Sigmoid colon (tissue), 7 donors: ENCODE measurements around the gene RAPGEF5. TPM values are rescaled to one million over a fixed set of nuclear protein-coding genes. Genes with fewer than 3 reads are reported as not detected.

Experiments used
- DNase-seq: peaks from one replicate; pipeline ENCODE4 v3.0.0-alpha.2; 2019
- H3K27ac ChIP-seq, 4 donors: fragments of 200-600 bp; sonication (generic); one replicate each; pipeline ENCODE4 v1.5.1; 2016 to 2019; ENCODE audit warnings: mild to moderate bottlenecking in 1 of 4
- H3K27me3 ChIP-seq, 3 donors: fragments of 200-600 bp; sonication (generic); one replicate each; pipeline ENCODE4 v1.5.1; 2019; ENCODE audit warnings: mild to moderate bottlenecking in 1 of 3
- H3K36me3 ChIP-seq, 4 donors: fragments of 200-600 bp; sonication (generic); one replicate each; pipeline ENCODE4 v1.5.1; 2016 to 2019
- H3K4me1 ChIP-seq, 4 donors: fragments of 200-600 bp; sonication (generic); one replicate each; pipeline ENCODE4 v1.5.1; 2017 to 2019
- H3K4me3 ChIP-seq, 4 donors: fragments of 200-600 bp; sonication (generic); one replicate each; pipeline ENCODE4 v1.5.1; 2017 to 2019; ENCODE audit warnings: mild to moderate bottlenecking in 2 of 4, moderate library complexity in 1 of 4
- H3K9me3 ChIP-seq, 4 donors: fragments of 200-600 bp in 3 of 4; sonication (generic) in 3 of 4; one replicate each; pipeline versions ENCODE4 v1.5.1 to v1.6.1; 2013 to 2019
- EP300 ChIP-seq, 4 donors: sonication (generic); formaldehyde crosslinking; IDR thresholded peaks; one replicate each; pipeline ENCODE4 v1.6.1; 2017; ENCODE audit warnings: antibody characterized with exemption in 4 of 4
- POLR2A ChIP-seq, 2 donors: fragments of 450-650 bp; IDR thresholded peaks; one replicate each; pipeline ENCODE4 v1.6.1; 2016; ENCODE audit warnings: antibody characterized with exemption in 2 of 2, mild to moderate bottlenecking in 2 of 2, moderate library complexity in 2 of 2
- POLR2AphosphoS5 ChIP-seq, 4 donors: sonication (generic); formaldehyde crosslinking; IDR thresholded peaks; one replicate each; pipeline ENCODE4 v1.6.1; 2017; ENCODE audit warnings: antibody characterized with exemption in 4 of 4
- WGBS, 2 donors: extraction: QIAGEN DNeasy Blood & Tissue Kit; methylation state at CpG; one replicate each; pipeline ENCODE4 v1.1.7; 2013; 5-methylcytosine and 5-hydroxymethylcytosine counted together
- intact Hi-C: fragments of 100-400 bp; cut with DNase I; formaldehyde crosslinking; loops from one replicate; pipeline ENCODE4 v1.15.1; 2023
- polyA plus RNA-seq, 3 donors: library from polyadenylated mRNA; stranded (reverse); fragments of 200-250 nt; gene quantifications; one replicate each; pipeline ENCODE4 v1.2.3, GENCODE V29; 2013
- total RNA-seq, 4 donors: library from RNA; depleted of rRNA; stranded (reverse); fragments of >200 nt; gene quantifications; one replicate each; pipeline ENCODE4 v1.1.0, GENCODE V29; 2016
- TF ChIP-seq, protein P1 (sequence below), 4 experiments: fragments of 450-650 bp in 3 of 4; fragments of 200-600 bp in 1 of 4; IDR thresholded peaks; one replicate each; pipeline ENCODE4 v1.5.1; 2016 to 2019; ENCODE audit warnings: antibody characterized with exemption in 4 of 4, mild to moderate bottlenecking in 3 of 4, moderate library complexity in 2 of 4
- donor health status: healthy with polysubstance abuse.
- donor health status: Bipolar disorder and iron deficiency.
- donor health status: healthy.

Gene RAPGEF5
- total and polyA plus RNA-seq, 7 donors, result 6.0 to 17.9 (median 12.6) TPM

GRCh38 chr7:22363756-22364422, 6.9 kb upstream of the RAPGEF5 start:
- no peak overlapping the region for H3K27ac ChIP-seq
- 85 to 95% methylated on average over 4 of the region's 4 CpGs for WGBS, 2 donors
- intact Hi-C loops, result no loop called here
- H3K4me1 ChIP-seq, result no peaks in the 10 kb centered on the region
- no peaks in the 10 kb centered on the region for H3K27me3 ChIP-seq
- H3K4me3 ChIP-seq, result no peak overlapping the region
- H3K9me3 ChIP-seq, result no peaks in the 10 kb centered on the region
- DNase-seq, result no peak
- no peaks in the 10 kb centered on the region for H3K36me3 ChIP-seq
- TF ChIP-seq, protein P1, sequence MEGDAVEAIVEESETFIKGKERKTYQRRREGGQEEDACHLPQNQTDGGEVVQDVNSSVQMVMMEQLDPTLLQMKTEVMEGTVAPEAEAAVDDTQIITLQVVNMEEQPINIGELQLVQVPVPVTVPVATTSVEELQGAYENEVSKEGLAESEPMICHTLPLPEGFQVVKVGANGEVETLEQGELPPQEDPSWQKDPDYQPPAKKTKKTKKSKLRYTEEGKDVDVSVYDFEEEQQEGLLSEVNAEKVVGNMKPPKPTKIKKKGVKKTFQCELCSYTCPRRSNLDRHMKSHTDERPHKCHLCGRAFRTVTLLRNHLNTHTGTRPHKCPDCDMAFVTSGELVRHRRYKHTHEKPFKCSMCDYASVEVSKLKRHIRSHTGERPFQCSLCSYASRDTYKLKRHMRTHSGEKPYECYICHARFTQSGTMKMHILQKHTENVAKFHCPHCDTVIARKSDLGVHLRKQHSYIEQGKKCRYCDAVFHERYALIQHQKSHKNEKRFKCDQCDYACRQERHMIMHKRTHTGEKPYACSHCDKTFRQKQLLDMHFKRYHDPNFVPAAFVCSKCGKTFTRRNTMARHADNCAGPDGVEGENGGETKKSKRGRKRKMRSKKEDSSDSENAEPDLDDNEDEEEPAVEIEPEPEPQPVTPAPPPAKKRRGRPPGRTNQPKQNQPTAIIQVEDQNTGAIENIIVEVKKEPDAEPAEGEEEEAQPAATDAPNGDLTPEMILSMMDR (IDR thresholded peaks at IDR 0.05), result no peak
- TF ChIP-seq POLR2AphosphoS5 (IDR thresholded peaks at IDR 0.05), result no peak
- TF ChIP-seq EP300 (IDR thresholded peaks at IDR 0.05), result no peak
- TF ChIP-seq POLR2A (IDR thresholded peaks at IDR 0.05), result no peak

DNA sequence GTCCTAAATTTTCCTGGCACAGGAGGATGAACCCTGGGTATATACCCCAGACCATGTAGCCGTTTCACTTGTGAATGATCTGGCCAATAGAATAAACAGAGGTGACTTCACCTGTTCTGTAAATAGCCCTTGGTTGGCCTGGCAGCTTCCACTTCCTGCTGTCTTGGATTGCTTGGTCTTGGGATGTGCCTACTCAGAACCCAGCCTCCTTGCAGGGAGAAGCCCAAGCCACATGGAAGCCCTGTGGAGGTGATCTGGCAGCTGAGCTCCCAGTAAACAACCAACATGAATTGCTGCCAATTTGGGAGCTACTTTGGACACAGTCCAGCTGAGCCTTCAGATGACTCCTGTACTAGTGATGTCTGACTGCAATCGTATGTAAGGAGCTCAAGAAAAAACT, 4.8 kb upstream of the RAPGEF5 start:
- DNase-seq, result no peak
- Histone ChIP-seq H3K4me1 (peaks cover 0 to 4% (median 0%) of the 10 kb centered on the region in 4 donors), H3K27me3 (no peaks in the 10 kb centered on the region), H3K36me3 (no peaks in the 10 kb centered on the region), H3K27ac (no peak overlapping the region), H3K4me3 (no peak overlapping the region), H3K9me3 (no peaks in the 10 kb centered on the region)
- 11 to 71% methylated on average over 2 of the region's 2 CpGs for WGBS, 2 donors
- intact Hi-C loops, result no loop called here
- no peak for TF ChIP-seq POLR2AphosphoS5 (IDR thresholded peaks at IDR 0.05)
- TF ChIP-seq, protein P1 (IDR thresholded peaks at IDR 0.05), result no peak

GRCh38 chr7:22361320-22361719, 4.4 kb upstream of the RAPGEF5 start:
- Histone ChIP-seq H3K4me3 (no peak overlapping the region), H3K27me3 (peaks cover 0 to 4% (median 0%) of the 10 kb centered on the region in 3 donors), H3K36me3 (no peaks in the 10 kb centered on the region), H3K27ac (no peak overlapping the region), H3K4me1 (peaks cover 0 to 4% (median 3%) of the 10 kb centered on the region in 4 donors), H3K9me3 (no peaks in the 10 kb centered on the region)
- no peak for TF ChIP-seq POLR2A (IDR thresholded peaks at IDR 0.05)
- intact Hi-C loops, result no loop called here
- no peak for DNase-seq
- WGBS, 2 donors, result 70 to 85% methylated on average over 6 of the region's 6 CpGs

GRCh38 chr7:22358820-22359697, 2.1 kb upstream of the RAPGEF5 start:
- Histone ChIP-seq H3K27me3 (peaks cover 0 to 27% (median 5%) of the 10 kb centered on the region in 3 donors), H3K36me3 (no peaks in the 10 kb centered on the region), H3K9me3 (peaks cover 0 to 3% (median 0%) of the 10 kb centered on the region in 4 donors), H3K4me1 (peaks cover 0 to 6% (median 5%) of the 10 kb centered on the region in 4 donors), H3K4me3 (no peak overlapping the region), H3K27ac (no peak overlapping the region)
- no peak for DNase-seq
- WGBS, 2 donors, result 78 to 88% methylated on average over 8 of the region's 8 CpGs
- intact Hi-C loops, result no loop called here
- TF ChIP-seq EP300 (IDR thresholded peaks at IDR 0.05), result no peak
- no peak for TF ChIP-seq POLR2A (IDR thresholded peaks at IDR 0.05)

DNA sequence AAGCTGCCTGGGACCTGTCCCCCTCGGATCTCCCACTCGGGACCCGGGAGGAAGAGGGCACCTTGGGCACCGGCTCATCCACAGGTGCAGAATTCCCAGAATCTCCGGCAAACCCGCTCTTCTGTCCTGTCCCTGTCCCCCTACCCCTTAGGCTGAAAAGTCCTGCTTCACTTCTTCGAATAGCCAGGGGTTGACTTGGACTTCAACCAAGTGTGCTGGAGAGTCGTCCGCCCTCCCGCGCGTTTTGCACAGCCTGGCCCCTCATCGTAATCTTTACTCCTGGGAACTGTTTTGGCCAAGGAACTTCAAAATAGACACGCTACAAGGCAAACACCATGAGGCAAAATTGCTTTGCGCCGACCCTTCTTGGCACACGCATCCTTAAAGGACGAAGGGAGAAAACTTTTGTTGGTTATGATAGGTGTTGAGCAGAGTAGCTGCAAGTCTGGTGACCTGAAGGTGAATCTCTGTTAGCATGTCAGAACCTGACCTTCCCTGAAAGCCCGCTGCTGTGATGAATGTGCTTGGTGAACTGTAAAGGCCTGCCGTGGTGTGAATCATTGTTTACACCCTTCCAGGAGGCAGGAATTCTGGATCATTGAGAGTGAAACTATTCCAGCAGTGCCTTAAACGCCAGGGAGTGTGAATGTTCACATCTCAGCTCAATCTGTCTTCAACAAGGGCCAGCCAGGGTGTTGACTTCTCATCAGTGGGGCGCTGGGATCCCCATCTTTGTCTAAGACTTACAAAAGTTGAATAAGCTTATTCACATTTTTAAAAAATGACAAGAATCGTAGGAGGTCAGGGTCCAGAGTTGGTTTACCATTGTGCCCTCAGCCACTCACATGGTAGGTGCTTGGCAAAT, 589 bp upstream of the RAPGEF5 start:
- TF ChIP-seq POLR2A (IDR thresholded peaks at IDR 0.05) (no peak), EP300 (IDR thresholded peaks at IDR 0.05) (no peak), POLR2AphosphoS5 (IDR thresholded peaks at IDR 0.05) (no peak)
- TF ChIP-seq, protein P1 (IDR thresholded peaks at IDR 0.05), result no peak
- H3K27ac ChIP-seq, result no peak overlapping the region
- no peak for DNase-seq
- peak overlapping the region in 3 of 4 donors; percentile 31 to 34 (median 33) for H3K4me3 ChIP-seq
- peaks cover 0 to 6% (median 5%) of the 10 kb centered on the region in 4 donors for H3K4me1 ChIP-seq
- intact Hi-C loops, result no loop called here
- H3K36me3 ChIP-seq, result no peaks in the 10 kb centered on the region
- H3K27me3 ChIP-seq, result peaks cover 0 to 27% (median 5%) of the 10 kb centered on the region in 3 donors
- 14 to 42% methylated on average over 23 of the region's 23 CpGs for WGBS, 2 donors
- peaks cover 0 to 4% (median 0%) of the 10 kb centered on the region in 4 donors for H3K9me3 ChIP-seq
